ENCODE results near the gene SMIM3. TPM values are rescaled to one million over a fixed set of nuclear protein-coding genes. Genes with fewer than 3 reads are reported as not detected.

SMIM3 gene
- total and polyA plus RNA-seq, 2 of the 13 experiments (the other 11 are each of a cell fraction or from before 2014, with no cell fraction given) = 11.6 to 96.7 TPM

- intact Hi-C loops (cut with micrococcal nuclease; ENCODE audit: unreplicated experiment) (no loop called here), in situ Hi-C loops (cut with HindIII; ENCODE audit: extremely low pct_ligation_motif_present, low pct_unique_long_range_greater_than_20kb) (no loop called here)
- Histone ChIP-seq H3K79me2 (ENCODE audit: insufficient read depth, low read length) (peaks cover 81% of the 10 kb centered on the region), H3K36me3 (replicated peaks in 1 of 2; ENCODE audit: control insufficient read depth in 1 of 2, insufficient read depth in 2 of 2, low read length in 2 of 2) (peaks cover 1 to 4% of the 10 kb centered on the region in 2 experiments; a peak in 1 of 5 replicates), H3K4me3 (replicated peaks in 1 of 3; ENCODE audit: insufficient read depth in 1 of 3, low read depth in 2 of 3, low read length in 3 of 3) (peak overlapping the region; percentile 5 to 90 (median 41); a peak in 3 of 6 replicates), H3K9ac (ENCODE audit: insufficient read depth, low read depth, low read length) (peak overlapping the region; percentile 42; the same call in 1 of the 2 replicates), H3K9me3 (ENCODE audit: low read length) (no peaks in the 10 kb centered on the region), H2AFZ (ENCODE audit: low read length) (no peak overlapping the region), H4K20me1 (ENCODE audit: insufficient read depth, low read length) (no peaks in the 10 kb centered on the region), H3K4me2 (ENCODE audit: low read depth, low read length) (peak overlapping the region; percentile 98), H3K4me1 (ENCODE audit: insufficient read depth, low read length) (peaks cover 80% of the 10 kb centered on the region), H3K27me3 (ENCODE audit: control insufficient read depth in 1 of 2, insufficient read depth in 2 of 2, low read length in 2 of 2) (no peaks in the 10 kb centered on the region; a peak in 1 of 5 replicates), H3K27ac (ENCODE audit: extremely low read length, insufficient read depth, low read length) (peak overlapping the region; percentile 79)
- BruUV-seq (replicated peaks) = no TSS peak
- WGBS (ENCODE audit: low lambda C conversion rate) = 59% methylated on average over 3 of the region's 3 CpGs
- TF ChIP-seq PCBP2 (optimal IDR thresholded peaks at IDR 0.05; ENCODE audit: low read depth, low read length, poor library complexity, severe bottlenecking) = no peak
- no peak for TF ChIP-seq CREB1 (IDR thresholded peaks at IDR 0.05)
- TF ChIP-seq CREB1 (CRISPR knock-in tag; IDR thresholded peaks at IDR 0.05) = no peak
- TF ChIP-seq, protein P1, sequence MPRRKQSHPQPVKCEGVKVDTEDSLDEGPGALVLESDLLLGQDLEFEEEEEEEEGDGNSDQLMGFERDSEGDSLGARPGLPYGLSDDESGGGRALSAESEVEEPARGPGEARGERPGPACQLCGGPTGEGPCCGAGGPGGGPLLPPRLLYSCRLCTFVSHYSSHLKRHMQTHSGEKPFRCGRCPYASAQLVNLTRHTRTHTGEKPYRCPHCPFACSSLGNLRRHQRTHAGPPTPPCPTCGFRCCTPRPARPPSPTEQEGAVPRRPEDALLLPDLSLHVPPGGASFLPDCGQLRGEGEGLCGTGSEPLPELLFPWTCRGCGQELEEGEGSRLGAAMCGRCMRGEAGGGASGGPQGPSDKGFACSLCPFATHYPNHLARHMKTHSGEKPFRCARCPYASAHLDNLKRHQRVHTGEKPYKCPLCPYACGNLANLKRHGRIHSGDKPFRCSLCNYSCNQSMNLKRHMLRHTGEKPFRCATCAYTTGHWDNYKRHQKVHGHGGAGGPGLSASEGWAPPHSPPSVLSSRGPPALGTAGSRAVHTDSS (CRISPR knock-in tag; conservative IDR thresholded peaks at IDR 0.05) = no peak
- no peak for TF ChIP-seq MEIS2 (CRISPR knock-in tag; IDR thresholded peaks at IDR 0.05)
- 0 out of 2 replicates have a peak, but pooled peaks have one; percentile 17 for TF ChIP-seq ARNTL (CRISPR knock-in tag; IDR thresholded peaks at IDR 0.05)
- no peak for TF ChIP-seq ZNF616 (CRISPR knock-in tag; IDR thresholded peaks at IDR 0.05; ENCODE audit: low read depth)
- POLR2A ChIA-PET = interaction anchor here (1.3 to 3.2 kb wide), 2 partner anchors 24 to 82 kb away, joined by 5 to 21 read pairs; partner anchors contain the start of genes DCTN4 and RBM22
- CTCF ChIA-PET (ENCODE audit: low intra/inter-chr PET ratio, low total read pairs) = no interaction called here
- ATAC-seq (no peak), FAIRE-seq (no peak), DNase-seq (ENCODE audit: low spot score) (no peak)
Measured at GRCh38 chr5:150782850-150783249, 4.3 kb downstream of the SMIM3 start.

Data from HepG2 (cell line).